Tibial artery (tissue), 4 donors: ENCODE measurements around the gene LRR1.

ENCODE experiments used
- DNase-seq, 2 donors: peaks; one replicate each; pipeline ENCODE4 v3.0.0-alpha.2; 2019
- H3K27ac ChIP-seq, 2 donors: fragments of 200-600 bp; sonication (generic) in 1 of 2; 1 replicate in 1 of 2; 2 replicates in 1 of 2; pipeline ENCODE4 v1.5.1; 2018 to 2019; ENCODE audit warnings: mild to moderate bottlenecking in 1 of 2
- H3K27me3 ChIP-seq, 2 donors: fragments of 200-600 bp; sonication (generic) in 1 of 2; one replicate each; pipeline versions ENCODE4 v1.5.1 to v1.6.0; 2016 to 2019
- H3K36me3 ChIP-seq, 3 donors: fragments of 200-600 bp; sonication (generic) in 2 of 3; one replicate each; pipeline ENCODE4 v1.5.1; 2016 to 2019; ENCODE audit warnings: mild to moderate bottlenecking in 2 of 3
- H3K4me1 ChIP-seq, 4 donors: fragments of 200-600 bp; sonication (generic) in 2 of 4; 1 replicate in 3 of 4; 2 replicates in 1 of 4; pipeline ENCODE4 v1.5.1; 2016 to 2019
- H3K4me3 ChIP-seq, 2 donors: fragments of 200-600 bp; sonication (generic) in 1 of 2; 1 replicate in 1 of 2; 2 replicates in 1 of 2; pipeline ENCODE4 v1.5.1; 2018 to 2019; ENCODE audit warnings: mild to moderate bottlenecking in 2 of 2
- H3K9me3 ChIP-seq, 3 donors: fragments of 200-600 bp; sonication (generic) in 1 of 3; one replicate each; pipeline ENCODE4 v1.5.1; 2016 to 2019
- CTCF ChIP-seq, 2 experiments: fragments of 200-600 bp in 1 of 2; fragments of 450-650 bp in 1 of 2; IDR thresholded peaks; one replicate each; pipeline ENCODE4 v1.5.1; 2017 to 2019; ENCODE audit warnings: antibody characterized with exemption in 2 of 2, mild to moderate bottlenecking in 1 of 2, moderate library complexity in 1 of 2
- intact Hi-C: fragments of 100-400 bp; cut with DNase I; formaldehyde crosslinking; loops from one replicate; pipeline ENCODE4 v1.15.0; 2023; ENCODE audit warnings: low total_unique reads

The LRR1 gene

GRCh38 chr14:49623941-49624839 lies 25.4 kb downstream of the LRR1 start:
- Histone ChIP-seq H3K36me3 (peaks cover 0 to 25% (median 2%) of the 10 kb centered on the region in 3 donors), H3K27ac (no peak overlapping the region), H3K9me3 (no peaks in the 10 kb centered on the region), H3K27me3 (no peaks in the 10 kb centered on the region), H3K4me1 (peaks cover 0 to 39% (median 19%) of the 10 kb centered on the region in 4 donors), H3K4me3 (no peak overlapping the region)
- no peak for TF ChIP-seq CTCF (IDR thresholded peaks at IDR 0.05)
- intact Hi-C loops, result no loop called here
- DNase-seq, result no peak

- no peaks in the 10 kb centered on the region for H3K27me3 ChIP-seq
- peak; percentile 91 to 96 for DNase-seq
- peaks cover 0 to 47% (median 25%) of the 10 kb centered on the region in 4 donors for H3K4me1 ChIP-seq
- peak overlapping the region; percentile 73 to 88 for H3K4me3 ChIP-seq
- H3K36me3 ChIP-seq, result peaks cover 0 to 12% (median 0%) of the 10 kb centered on the region in 3 donors
- TF ChIP-seq CTCF (IDR thresholded peaks at IDR 0.05), result peak; percentile 73 to 83
- peak overlapping the region; percentile 81 to 95 for H3K27ac ChIP-seq
- no peaks in the 10 kb centered on the region for H3K9me3 ChIP-seq
- intact Hi-C loops, result loop anchor here (2.0 to 10.0 kb wide), 4 partner anchors 58 to 481 kb away; partner anchors contain the start of genes KLHDC1, KLHDC2, NEMF and VCPKMT
These were observed 35.2 kb downstream of the LRR1 start for GRCh38 chr14:49633640-49634546.

- peak; percentile 60 to 72 for DNase-seq
These were observed 36.0 kb downstream of the LRR1 start, which contains the start of gene DNAAF2 for GRCh38 chr14:49634547-49635334. Gene DNAAF2 (minus strand): TSS chr14:49635244. CDS start chr14:49635149, 95 bp downstream.

GRCh38 chr14:49636866-49637265 lies 38.1 kb downstream of the LRR1 start:
- no peaks in the 10 kb centered on the region for H3K9me3 ChIP-seq
- no peak for DNase-seq
- no peak overlapping the region for H3K27ac ChIP-seq
- TF ChIP-seq CTCF (IDR thresholded peaks at IDR 0.05), result no peak
- no peak overlapping the region for H3K4me3 ChIP-seq
- peaks cover 0 to 3% (median 0%) of the 10 kb centered on the region in 3 donors for H3K36me3 ChIP-seq
- H3K27me3 ChIP-seq, result no peaks in the 10 kb centered on the region
- peaks cover 0 to 47% (median 18%) of the 10 kb centered on the region in 4 donors for H3K4me1 ChIP-seq
- intact Hi-C loops, result loop anchor here (10.0 kb wide), 1 partner anchor 478 kb away; the partner anchor contains the start of gene VCPKMT

More at GRCh38 chr14:49634547-49635334, 36.0 kb downstream of the LRR1 start, which contains the start of gene DNAAF2:
- peaks cover 0 to 7% (median 0%) of the 10 kb centered on the region in 3 donors for H3K36me3 ChIP-seq
- H3K4me3 ChIP-seq, result peak within 1 kb of the TSS; percentile 73 to 88
- TF ChIP-seq CTCF (IDR thresholded peaks at IDR 0.05), result peak in 1 of 2 experiments; percentile 4
- intact Hi-C loops, result loop anchor here (2.0 to 10.0 kb wide), 4 partner anchors 58 to 480 kb away; partner anchors contain the start of genes KLHDC1, KLHDC2, NEMF and VCPKMT
- H3K9me3 ChIP-seq, result no peaks in the 10 kb centered on the region
- no peaks in the 10 kb centered on the region for H3K27me3 ChIP-seq
- peaks cover 0 to 54% (median 25%) of the 10 kb centered on the region in 4 donors for H3K4me1 ChIP-seq
- peak within 1 kb of the TSS; percentile 81 to 95 for H3K27ac ChIP-seq
